ENCODE data around the gene OAS2.
"Not testable (repeated sequence)": the region's sequence is repeated elsewhere in the genome, so short reads cannot be mapped to it uniquely, and the experiment has no call there.

The OAS2 gene

DNA sequence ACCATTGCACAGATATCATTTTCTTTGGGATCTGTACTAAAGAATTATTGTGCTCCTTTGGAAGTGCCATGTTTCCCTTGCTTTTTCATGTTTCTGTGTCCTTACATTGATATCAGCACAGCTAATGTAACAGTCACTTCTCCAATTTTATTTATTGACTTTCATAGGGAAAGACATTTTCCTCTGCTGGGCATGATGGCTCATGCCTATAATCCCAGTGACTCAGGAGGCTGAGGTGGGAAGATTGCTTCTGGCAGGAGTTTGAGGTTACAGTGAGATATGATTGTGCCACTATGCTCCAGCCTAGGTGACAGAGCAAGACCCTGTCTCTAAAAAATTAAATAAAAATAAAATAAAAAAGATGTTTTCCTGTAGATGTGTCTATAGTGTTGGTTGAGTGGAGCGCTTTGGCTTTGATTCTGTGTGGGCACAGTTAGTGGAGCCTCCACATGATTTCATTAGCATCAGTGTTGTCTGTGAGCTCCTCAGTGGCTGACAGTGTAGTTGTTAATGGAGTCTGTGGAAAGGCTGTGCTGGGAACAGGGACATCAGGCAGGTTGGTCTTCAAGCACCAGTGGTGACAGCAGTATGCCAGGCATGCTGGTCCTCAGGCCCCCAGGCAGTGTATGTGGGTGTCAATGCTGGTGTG is 7.4 kb downstream of the OAS2 start:
- H3K79me2 ChIP-seq, result no peaks in the 10 kb centered on the region
- no peak overlapping the region for H3K4me2 ChIP-seq (ENCODE audit: low read length)
- no peak overlapping the region for H3K9ac ChIP-seq
- no peaks in the 10 kb centered on the region for H3K9me3 ChIP-seq (ENCODE audit: control insufficient read depth, low read length)
- no peak overlapping the region for H2AFZ ChIP-seq
- no peaks in the 10 kb centered on the region for H3K36me3 ChIP-seq (ENCODE audit: control insufficient read depth, insufficient read depth, low read length)
- no peaks in the 10 kb centered on the region for H3K4me1 ChIP-seq
- no peaks in the 10 kb centered on the region for H3K27me3 ChIP-seq (ENCODE audit: control insufficient read depth, insufficient read depth, low read length)
- no peak overlapping the region for H3K4me3 ChIP-seq (ENCODE audit: low read depth, low read length)
- TF ChIP-seq, protein P1, sequence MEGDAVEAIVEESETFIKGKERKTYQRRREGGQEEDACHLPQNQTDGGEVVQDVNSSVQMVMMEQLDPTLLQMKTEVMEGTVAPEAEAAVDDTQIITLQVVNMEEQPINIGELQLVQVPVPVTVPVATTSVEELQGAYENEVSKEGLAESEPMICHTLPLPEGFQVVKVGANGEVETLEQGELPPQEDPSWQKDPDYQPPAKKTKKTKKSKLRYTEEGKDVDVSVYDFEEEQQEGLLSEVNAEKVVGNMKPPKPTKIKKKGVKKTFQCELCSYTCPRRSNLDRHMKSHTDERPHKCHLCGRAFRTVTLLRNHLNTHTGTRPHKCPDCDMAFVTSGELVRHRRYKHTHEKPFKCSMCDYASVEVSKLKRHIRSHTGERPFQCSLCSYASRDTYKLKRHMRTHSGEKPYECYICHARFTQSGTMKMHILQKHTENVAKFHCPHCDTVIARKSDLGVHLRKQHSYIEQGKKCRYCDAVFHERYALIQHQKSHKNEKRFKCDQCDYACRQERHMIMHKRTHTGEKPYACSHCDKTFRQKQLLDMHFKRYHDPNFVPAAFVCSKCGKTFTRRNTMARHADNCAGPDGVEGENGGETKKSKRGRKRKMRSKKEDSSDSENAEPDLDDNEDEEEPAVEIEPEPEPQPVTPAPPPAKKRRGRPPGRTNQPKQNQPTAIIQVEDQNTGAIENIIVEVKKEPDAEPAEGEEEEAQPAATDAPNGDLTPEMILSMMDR (IDR thresholded peaks at IDR 0.05), result no peak
- no peak overlapping the region for H3K27ac ChIP-seq

DNA sequence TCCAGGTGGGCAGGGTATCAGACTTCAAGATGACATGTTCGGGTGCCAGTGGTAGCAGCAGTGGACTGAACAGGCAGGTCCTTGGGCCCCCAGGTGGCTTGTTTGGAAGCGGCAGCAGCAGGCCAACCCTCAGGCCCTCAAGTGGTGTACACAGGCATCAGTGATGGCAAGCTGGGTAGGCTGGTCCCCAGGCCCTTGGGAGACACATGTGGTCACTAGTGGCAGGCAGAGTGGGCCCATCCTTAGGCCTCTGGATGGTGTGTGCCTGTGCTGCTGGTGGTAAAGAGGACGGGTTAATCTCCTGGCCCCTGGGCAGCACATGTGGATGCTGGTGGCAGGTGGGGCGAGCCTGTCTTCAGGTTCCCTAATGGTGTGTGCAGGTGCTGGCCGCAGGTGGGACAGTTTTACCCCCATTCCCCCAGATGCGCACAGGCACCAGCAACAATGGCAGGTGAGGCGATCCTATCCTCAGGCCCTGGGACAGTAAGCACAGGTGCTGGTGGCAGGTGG is 8.0 kb downstream of the OAS2 start:
- no peak overlapping the region for H3K4me2 ChIP-seq (ENCODE audit: low read length)
- no peak overlapping the region for H2AFZ ChIP-seq
- no peaks in the 10 kb centered on the region for H3K4me1 ChIP-seq
- no peaks in the 10 kb centered on the region for H3K36me3 ChIP-seq (ENCODE audit: control insufficient read depth, insufficient read depth, low read length)
- no peak overlapping the region for H3K4me3 ChIP-seq (ENCODE audit: low read depth, low read length)
- no peaks in the 10 kb centered on the region for H3K27me3 ChIP-seq (ENCODE audit: control insufficient read depth, insufficient read depth, low read length)
- H3K9me3 ChIP-seq (ENCODE audit: control insufficient read depth, low read length), result no peaks in the 10 kb centered on the region
- no peaks in the 10 kb centered on the region for H3K79me2 ChIP-seq
- H3K27ac ChIP-seq, result no peak overlapping the region
- TF ChIP-seq, protein P1 (IDR thresholded peaks at IDR 0.05), result no peak
- no peak overlapping the region for H3K9ac ChIP-seq

DNA sequence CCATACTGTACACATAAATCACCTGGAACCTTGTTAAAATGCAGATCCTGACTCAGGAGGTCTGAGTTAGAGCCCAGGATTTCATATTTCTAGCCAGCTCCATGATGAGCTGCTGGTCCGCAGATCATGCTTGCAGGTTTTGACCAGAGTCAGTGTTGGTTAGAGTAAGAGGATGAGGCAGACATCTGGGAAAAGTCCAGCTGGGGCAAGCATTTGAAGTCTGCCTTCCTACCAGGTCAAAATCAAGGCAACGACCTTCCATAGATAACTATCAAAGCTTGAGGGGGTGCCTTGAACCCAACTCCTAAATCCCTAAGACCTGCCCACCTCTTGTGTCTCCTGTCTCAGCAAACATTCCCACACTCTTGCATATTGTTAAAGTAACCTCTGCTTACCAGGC is 9.2 kb downstream of the OAS2 start:
- TF ChIP-seq, protein P1 (IDR thresholded peaks at IDR 0.05), result no peak
- Histone ChIP-seq H3K27me3 (ENCODE audit: control insufficient read depth, insufficient read depth, low read length) (no peaks in the 10 kb centered on the region), H3K27ac (no peak overlapping the region), H3K4me3 (ENCODE audit: low read depth, low read length) (no peak overlapping the region), H3K9ac (no peak overlapping the region), H2AFZ (no peak overlapping the region), H3K79me2 (no peaks in the 10 kb centered on the region), H3K4me2 (ENCODE audit: low read length) (no peak overlapping the region), H3K9me3 (ENCODE audit: control insufficient read depth, low read length) (no peaks in the 10 kb centered on the region), H3K4me1 (no peaks in the 10 kb centered on the region), H3K36me3 (ENCODE audit: control insufficient read depth, insufficient read depth, low read length) (no peaks in the 10 kb centered on the region)

DNA sequence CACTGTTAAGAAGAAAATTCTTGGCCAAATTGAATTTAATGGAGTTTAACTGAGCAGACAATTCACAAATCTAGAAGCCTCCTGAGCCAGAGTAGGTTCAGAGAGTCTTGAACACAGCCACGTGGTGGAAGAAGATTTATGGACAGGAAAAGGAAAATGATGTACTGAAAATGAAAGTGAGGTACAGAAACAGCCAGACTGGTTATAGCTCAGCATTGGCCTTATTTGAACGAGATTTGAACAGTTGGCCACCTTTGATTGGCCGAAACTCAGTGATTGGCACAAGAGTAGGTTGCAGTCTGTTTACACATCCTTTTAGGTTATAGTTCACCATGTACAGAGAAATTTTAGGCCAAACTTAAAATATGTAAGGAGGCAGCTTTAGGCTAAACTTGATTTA is 9.9 kb downstream of the OAS2 start:
- Histone ChIP-seq H3K9me3 (ENCODE audit: control insufficient read depth, low read length) (no peaks in the 10 kb centered on the region), H3K27me3 (ENCODE audit: control insufficient read depth, insufficient read depth, low read length) (no peaks in the 10 kb centered on the region), H3K36me3 (ENCODE audit: control insufficient read depth, insufficient read depth, low read length) (no peaks in the 10 kb centered on the region), H3K4me3 (ENCODE audit: low read depth, low read length) (no peak overlapping the region), H3K4me1 (no peaks in the 10 kb centered on the region), H3K27ac (no peak overlapping the region), H3K4me2 (ENCODE audit: low read length) (no peak overlapping the region), H3K9ac (no peak overlapping the region), H3K79me2 (no peaks in the 10 kb centered on the region), H2AFZ (no peak overlapping the region)
- TF ChIP-seq, protein P1 (IDR thresholded peaks at IDR 0.05), result no peak

DNA sequence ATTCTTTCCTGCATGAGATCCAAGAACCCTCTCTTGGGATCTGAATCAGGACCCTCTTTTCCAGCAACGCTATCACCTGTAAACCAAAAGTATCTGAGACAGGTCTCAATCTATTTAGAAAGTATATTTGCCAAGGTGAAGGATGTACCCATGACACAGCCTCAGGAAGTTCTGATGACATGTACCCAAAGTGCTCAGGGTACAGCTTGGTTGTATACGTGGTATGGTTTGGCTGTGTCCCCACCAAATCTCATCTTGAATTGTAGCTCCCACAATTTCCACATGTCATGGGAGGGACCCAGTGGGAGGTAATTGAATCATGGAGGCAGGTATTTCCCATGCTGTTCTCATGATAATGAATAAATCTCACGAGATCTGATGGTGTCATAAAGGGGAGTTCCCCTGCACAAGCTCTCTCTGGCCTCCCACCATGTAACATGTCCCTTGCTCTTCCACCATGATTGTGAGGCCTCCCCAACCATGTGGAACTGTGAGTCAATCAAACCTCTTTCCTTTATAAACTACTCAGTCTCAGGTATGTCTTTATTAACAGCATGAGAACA is 10.6 kb downstream of the OAS2 start:
- H3K36me3 ChIP-seq (ENCODE audit: control insufficient read depth, insufficient read depth, low read length), result not testable (repeated sequence)

More for the DNA sequence above, 10.6 kb downstream of the OAS2 start:
- not testable (repeated sequence) for H3K27ac ChIP-seq; H3K27me3 ChIP-seq (ENCODE audit: control insufficient read depth, insufficient read depth, low read length); H3K9me3 ChIP-seq (ENCODE audit: control insufficient read depth, low read length); H3K9ac ChIP-seq; H3K4me2 ChIP-seq (ENCODE audit: low read length); H3K79me2 ChIP-seq; H3K4me1 ChIP-seq; H3K4me3 ChIP-seq (ENCODE audit: low read depth, low read length); H2AFZ ChIP-seq
